Measurements from ENCODE around the gene MSMB. TPM values are rescaled to one million over a fixed set of nuclear protein-coding genes. Genes with fewer than 3 reads are reported as not detected.

Gene MSMB
- total RNA-seq, 1 experiment from 2014 or later: not detected

GRCh38 chr10:46040004-46040403, 6.1 kb downstream of the MSMB start:
- no peaks in the 10 kb centered on the region for H3K36me3 Mint-ChIP-seq
- no peak overlapping the region for H3K27ac Mint-ChIP-seq
- H3K4me3 Mint-ChIP-seq: no peak overlapping the region
- TF ChIP-seq PRRX2 (CRISPR knock-in tag; IDR thresholded peaks at IDR 0.05): no peak
- TF ChIP-seq ESRRA (CRISPR knock-in tag; IDR thresholded peaks at IDR 0.05; ENCODE audit: borderline replicate concordance): no peak
- CTCF ChIA-PET: no interaction called here
- DNase-seq (ENCODE audit: low spot score) (no peak), ATAC-seq (no peak)
- 0 out of 2 replicates have a peak, but pooled peaks cover 6% of the 10 kb centered on the region for H3K4me1 Mint-ChIP-seq
- H3K9me3 Mint-ChIP-seq: no peaks in the 10 kb centered on the region
- POLR2A ChIA-PET: no interaction called here
- H3K27me3 Mint-ChIP-seq (ENCODE audit: low read depth): no peaks in the 10 kb centered on the region

GRCh38 chr10:46037107-46037825, 8.8 kb downstream of the MSMB start:
- H3K4me1 Mint-ChIP-seq: 0 out of 2 replicates have a peak, but pooled peaks cover under 1% of the 10 kb centered on the region
- POLR2A ChIA-PET: no interaction called here
- DNase-seq (ENCODE audit: low spot score): no peak

GRCh38 chr10:46035923-46036849, 9.9 kb downstream of the MSMB start:
- POLR2A ChIA-PET: no interaction called here
- TF ChIP-seq FOXK1 (CRISPR knock-in tag; IDR thresholded peaks at IDR 0.05) (no peak), NFYB (CRISPR knock-in tag; conservative IDR thresholded peaks at IDR 0.05; ENCODE audit: low read depth) (no peak), AR (CRISPR knock-in tag; IDR thresholded peaks at IDR 0.05) (no peak), PRDM15 (CRISPR knock-in tag; IDR thresholded peaks at IDR 0.05) (no peak), GABPB1 (CRISPR knock-in tag; IDR thresholded peaks at IDR 0.05) (peak; percentile 41; the same call in 1 of the 2 replicates), ZBTB43 (CRISPR knock-in tag; IDR thresholded peaks at IDR 0.05) (no peak)
- H3K27ac Mint-ChIP-seq: no peak overlapping the region

More at GRCh38 chr10:46037107-46037825, 8.8 kb downstream of the MSMB start:
- Mint-ChIP-seq H3K27me3 (ENCODE audit: low read depth) (no peaks in the 10 kb centered on the region), H3K9me3 (no peaks in the 10 kb centered on the region), H3K27ac (no peak overlapping the region), H3K36me3 (no peaks in the 10 kb centered on the region), H3K4me3 (no peak overlapping the region)
- TF ChIP-seq ZNF263 (CRISPR knock-in tag; IDR thresholded peaks at IDR 0.05; ENCODE audit: low read depth) (no peak), HMGA2 (CRISPR knock-in tag; IDR thresholded peaks at IDR 0.05) (no peak), RORB (CRISPR knock-in tag; IDR thresholded peaks at IDR 0.05) (no peak), ZNF416 (CRISPR knock-in tag; IDR thresholded peaks at IDR 0.05) (no peak), E2F4 (CRISPR knock-in tag; IDR thresholded peaks at IDR 0.05; ENCODE audit: borderline replicate concordance, low read depth) (no peak), ATF2 (CRISPR knock-in tag; IDR thresholded peaks at IDR 0.05; ENCODE audit: borderline replicate concordance, low read depth) (no peak)
- CTCF ChIA-PET: no interaction called here
- ATAC-seq: no peak

More at GRCh38 chr10:46035923-46036849, 9.9 kb downstream of the MSMB start:
- CTCF ChIA-PET: interaction anchor here (0.6 to 1.1 kb wide), 3 partner anchors 14 to 193 kb away, joined by 3 to 4 read pairs (median 3); no protein-coding TSS in a partner anchor
- Mint-ChIP-seq H3K27me3 (ENCODE audit: low read depth) (no peaks in the 10 kb centered on the region), H3K4me1 (peaks cover 3% of the 10 kb centered on the region; the same call in 1 of the 2 replicates), H3K9me3 (no peaks in the 10 kb centered on the region), H3K4me3 (no peak overlapping the region), H3K36me3 (no peaks in the 10 kb centered on the region)
- peak; percentile 90 for ATAC-seq
- no peak for DNase-seq (ENCODE audit: low spot score)
